Measurements from ENCODE around the gene ACO1. TPM values are rescaled to one million over a fixed set of nuclear protein-coding genes. Genes with fewer than 3 reads are reported as not detected.

Gene ACO1
- total and polyA plus RNA-seq, 12 donors, result 11.3 to 130 (median 97.3) TPM

- DNase-seq, result no peak
- 82 to 95% (median 87%) methylated on average over 3 of the region's 3 CpGs for WGBS, 4 donors
- no peaks in the 10 kb centered on the region for H3K27me3 ChIP-seq
- no peak for TF ChIP-seq POLR2A (IDR thresholded peaks at IDR 0.05)
- TF ChIP-seq CTCF (IDR thresholded peaks at IDR 0.05), result no peak
- peaks cover 0 to 26% of the 10 kb centered on the region in 2 donors for H3K36me3 ChIP-seq (replicated peaks in 1 of 2)
- H3K4me1 ChIP-seq (replicated peaks in 1 of 2), result no peaks in the 10 kb centered on the region
- no peaks in the 10 kb centered on the region for H3K9me3 ChIP-seq (replicated peaks in 1 of 3)
- no peak overlapping the region for H3K4me3 ChIP-seq
- no peak overlapping the region for H3K27ac ChIP-seq
- intact Hi-C loops (cut with DNase I), result no loop called here
These were observed 106.2 kb downstream of the ACO1 start for GRCh38 chr9:32490601-32491000.

- no peaks in the 10 kb centered on the region for H3K27me3 ChIP-seq
- TF ChIP-seq POLR2A (IDR thresholded peaks at IDR 0.05) (no peak), CTCF (IDR thresholded peaks at IDR 0.05) (no peak)
These were observed 113.5 kb downstream of the ACO1 start for GRCh38 chr9:32497921-32498320.

DNA sequence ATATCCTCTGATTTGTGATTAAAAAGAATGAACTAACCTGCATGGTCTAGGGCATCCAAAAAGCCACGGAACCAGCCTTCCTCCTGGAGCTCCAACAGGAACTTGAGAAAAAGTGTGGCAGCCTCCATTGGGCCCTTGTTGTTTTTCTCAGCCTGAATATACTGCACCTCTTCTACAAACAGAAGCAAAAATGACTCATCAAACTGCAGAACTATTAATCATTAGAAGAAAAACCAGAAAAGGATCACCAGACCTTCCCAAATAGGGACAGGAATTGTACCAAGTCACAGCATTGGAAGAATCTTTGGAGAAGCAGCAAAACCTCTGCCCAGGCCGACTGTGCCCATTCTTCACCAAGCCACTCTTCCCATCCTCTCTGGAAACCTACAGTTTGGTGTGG lies 116.3 kb downstream of the ACO1 start:
- H3K36me3 ChIP-seq (replicated peaks in 1 of 2), result no peaks in the 10 kb centered on the region
- 73 to 82% (median 75%) methylated on average over 2 of the region's 2 CpGs for WGBS, 4 donors
- TF ChIP-seq CTCF (IDR thresholded peaks at IDR 0.05) (no peak), POLR2A (IDR thresholded peaks at IDR 0.05) (no peak)
- H3K4me1 ChIP-seq (replicated peaks in 1 of 2), result no peaks in the 10 kb centered on the region
- H3K27ac ChIP-seq, result no peak overlapping the region
- intact Hi-C loops (cut with DNase I), result no loop called here
- no peak overlapping the region for H3K4me3 ChIP-seq
- DNase-seq, result no peak
- no peaks in the 10 kb centered on the region for H3K27me3 ChIP-seq
- H3K9me3 ChIP-seq (replicated peaks in 1 of 3), result no peaks in the 10 kb centered on the region

More at GRCh38 chr9:32497921-32498320, 113.5 kb downstream of the ACO1 start:
- intact Hi-C loops (cut with DNase I), result no loop called here
- DNase-seq, result no peak
- Histone ChIP-seq H3K27ac (no peak overlapping the region), H3K36me3 (replicated peaks in 1 of 2) (no peaks in the 10 kb centered on the region), H3K4me1 (replicated peaks in 1 of 2) (no peaks in the 10 kb centered on the region), H3K4me3 (no peak overlapping the region), H3K9me3 (replicated peaks in 1 of 3) (no peaks in the 10 kb centered on the region)

DNA sequence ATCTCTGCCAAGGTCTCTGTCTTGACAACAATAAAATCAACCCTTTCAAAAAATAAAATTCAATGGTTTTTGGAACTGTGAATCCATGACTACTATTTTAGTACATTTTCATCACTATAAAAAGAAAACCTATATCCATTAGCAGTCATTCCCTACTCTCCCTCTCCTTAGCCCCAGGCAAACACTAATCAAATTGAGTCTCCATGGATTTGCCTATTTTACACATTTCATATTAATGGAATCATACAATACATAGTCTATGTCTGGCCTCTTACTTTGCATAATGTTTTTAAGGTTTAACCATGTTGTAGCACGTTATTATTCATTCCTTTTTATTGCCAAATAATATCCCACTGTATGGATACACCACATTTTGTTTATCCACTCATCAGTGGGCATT lies 117.4 kb downstream of the ACO1 start:
- no peaks in the 10 kb centered on the region for H3K27me3 ChIP-seq
- 81 to 95% (median 92%) methylated on average over 1 of the region's 1 CpG for WGBS, 4 donors
- DNase-seq, result no peak

More for the DNA sequence above, 117.4 kb downstream of the ACO1 start:
- intact Hi-C loops (cut with DNase I), result no loop called here
- Histone ChIP-seq H3K4me1 (replicated peaks in 1 of 2) (no peaks in the 10 kb centered on the region), H3K36me3 (replicated peaks in 1 of 2) (no peaks in the 10 kb centered on the region), H3K9me3 (replicated peaks in 1 of 3) (no peaks in the 10 kb centered on the region), H3K4me3 (no peak overlapping the region), H3K27ac (no peak overlapping the region)
- TF ChIP-seq CTCF (IDR thresholded peaks at IDR 0.05) (no peak), POLR2A (IDR thresholded peaks at IDR 0.05) (no peak)

All from adrenal gland (tissue), 12 donors.